Measurements from ENCODE around the gene MFAP4.

MFAP4 gene, protein sequence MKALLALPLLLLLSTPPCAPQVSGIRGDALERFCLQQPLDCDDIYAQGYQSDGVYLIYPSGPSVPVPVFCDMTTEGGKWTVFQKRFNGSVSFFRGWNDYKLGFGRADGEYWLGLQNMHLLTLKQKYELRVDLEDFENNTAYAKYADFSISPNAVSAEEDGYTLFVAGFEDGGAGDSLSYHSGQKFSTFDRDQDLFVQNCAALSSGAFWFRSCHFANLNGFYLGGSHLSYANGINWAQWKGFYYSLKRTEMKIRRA

DNA sequence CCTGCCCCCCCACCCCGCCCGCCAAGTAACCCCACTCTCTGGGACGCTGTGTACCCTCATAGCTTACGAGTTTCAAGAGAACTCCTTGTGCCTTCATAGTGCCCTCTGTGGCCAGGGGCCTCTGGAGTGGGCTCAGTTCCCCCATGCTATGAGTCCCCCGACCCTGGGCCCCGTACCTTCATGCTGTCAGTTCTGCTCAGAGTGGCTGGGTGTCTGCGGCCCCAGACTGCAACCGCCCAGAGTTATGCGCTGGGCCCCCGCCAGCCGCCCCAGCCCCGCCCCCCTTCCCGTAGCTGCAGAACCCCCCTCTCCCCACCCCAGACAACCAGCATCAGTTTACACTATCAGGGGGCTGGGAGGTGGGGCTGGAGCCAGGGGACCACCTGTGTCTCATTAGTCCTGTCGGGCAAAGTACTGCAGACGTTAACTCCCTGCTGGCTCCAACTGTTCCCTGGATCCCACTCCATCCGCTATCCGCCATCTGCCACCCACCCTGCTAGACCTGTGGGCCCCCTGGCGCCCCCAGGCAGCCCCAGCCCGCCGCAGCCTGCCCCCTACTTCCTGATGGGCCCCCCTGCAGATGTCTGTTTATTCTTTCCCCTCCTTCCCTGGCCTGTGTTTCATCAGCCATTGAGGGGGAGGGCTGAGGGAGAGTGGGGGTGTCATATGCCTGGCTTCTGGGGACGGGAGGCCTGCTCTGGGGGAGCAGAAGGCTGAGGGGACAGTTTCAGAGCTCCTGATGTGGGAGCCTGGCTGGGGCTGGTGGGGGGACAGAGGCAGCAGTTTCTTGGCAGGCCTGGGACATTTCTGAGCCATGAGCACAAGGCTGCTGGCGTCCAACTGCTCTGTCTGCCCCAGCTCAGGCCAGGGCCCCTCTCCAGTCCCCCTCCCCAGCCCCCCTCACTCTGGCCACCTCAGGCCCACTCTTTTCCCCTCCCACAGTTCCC, at the start of gene MFAP4:
MFAP4 (minus strand) TSS at position 217 of the 947 bp plus-strand sequence; CDS start at position 182, 35 bp downstream.
- no peak for DNase-seq (ENCODE audit: low read depth in 2 of 2, low spot score in 1 of 2)

DNA sequence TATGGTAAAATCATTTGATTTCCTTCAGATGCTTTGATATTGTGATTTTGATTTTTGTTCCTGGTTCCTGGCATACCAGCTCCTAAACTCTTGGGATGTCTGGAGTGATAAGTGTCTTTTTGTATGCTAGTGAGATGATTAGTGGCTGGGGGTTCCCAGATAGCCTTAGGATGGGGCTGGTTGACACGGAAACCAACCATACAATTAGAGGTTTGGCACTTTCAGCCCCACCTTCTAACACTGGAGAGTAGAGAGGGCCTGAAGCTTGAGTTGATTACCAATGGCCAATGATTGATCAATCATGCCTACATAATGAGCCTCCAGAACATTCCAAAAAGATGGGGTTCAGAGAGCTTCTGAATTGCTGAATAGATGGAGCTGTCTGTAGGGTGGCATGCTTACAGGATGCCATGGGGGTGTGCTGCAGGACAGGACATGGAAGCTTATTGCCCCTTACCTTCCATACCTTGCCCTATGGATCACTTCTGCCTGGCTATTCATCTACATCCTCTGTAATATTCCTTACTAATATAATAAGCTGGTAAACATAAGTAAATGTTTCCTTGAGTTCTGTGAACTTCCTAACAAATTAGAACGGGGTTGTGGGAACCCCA, 46.8 kb upstream of the MFAP4 start:
- no peak for DNase-seq (ENCODE audit: low read depth in 2 of 2, low spot score in 1 of 2)

DNA sequence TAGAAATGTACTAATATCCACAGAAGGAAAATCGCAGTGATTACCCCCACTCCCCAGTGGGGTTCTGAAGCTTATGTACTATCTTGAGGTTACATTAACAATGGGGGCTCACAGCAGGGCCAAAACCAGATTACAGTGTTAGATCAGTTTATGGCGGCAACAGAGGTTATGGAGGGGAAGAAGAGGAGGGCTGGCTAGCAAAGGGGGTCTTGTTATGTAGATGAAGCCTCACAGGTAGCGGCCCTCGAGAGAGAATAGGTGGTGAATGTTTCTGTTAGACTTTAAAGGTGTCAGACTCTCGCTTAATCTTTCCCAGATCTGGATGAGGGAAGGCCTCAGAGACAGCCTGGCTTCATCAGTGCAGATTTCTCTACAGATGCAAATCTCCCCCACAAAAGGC, 46.3 kb upstream of the MFAP4 start:
- DNase-seq (ENCODE audit: low read depth in 2 of 2, low spot score in 1 of 2) = no peak

DNA sequence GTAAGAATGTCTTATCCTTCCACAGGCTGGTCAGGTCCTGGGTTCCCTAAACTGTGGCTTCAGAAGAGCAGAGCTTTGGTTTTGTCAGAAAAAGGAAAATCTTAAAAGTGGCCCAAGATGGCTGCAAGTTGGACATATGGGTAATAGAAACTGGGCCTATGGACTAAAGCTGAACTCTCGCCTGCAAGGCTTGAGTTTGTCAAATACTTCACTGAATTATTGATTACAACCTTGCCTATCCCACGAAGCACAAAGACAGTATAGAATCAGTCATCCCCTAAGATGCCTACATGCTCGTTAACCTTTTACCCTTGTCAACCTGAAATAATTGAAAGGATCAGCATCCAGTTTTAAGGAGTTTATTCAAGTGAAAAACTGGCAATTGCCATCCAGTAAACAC, 44.7 kb upstream of the MFAP4 start:
- no peak for DNase-seq (ENCODE audit: low read depth in 2 of 2, low spot score in 1 of 2)

DNA sequence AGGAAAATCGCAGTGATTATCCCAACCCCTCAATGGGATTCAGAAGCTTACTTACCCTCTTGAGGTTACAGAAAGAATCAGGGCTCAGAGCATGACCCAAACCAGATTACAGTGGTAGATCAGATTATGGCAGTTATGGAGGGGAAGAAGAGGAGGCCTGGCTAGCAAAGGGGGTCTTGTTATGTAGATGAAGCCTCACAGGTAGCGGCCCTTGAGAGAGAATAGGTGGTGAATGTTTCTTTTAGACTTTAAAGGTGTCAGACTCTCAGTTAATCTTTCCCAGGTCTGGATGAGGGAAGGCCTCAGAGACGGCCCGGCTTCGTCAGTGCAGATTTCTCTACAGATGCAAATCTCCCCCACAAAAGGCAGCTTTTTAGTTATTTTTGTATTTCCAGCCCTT, 39.6 kb upstream of the MFAP4 start:
- DNase-seq (ENCODE audit: low read depth in 2 of 2, low spot score in 1 of 2) = no peak

DNA sequence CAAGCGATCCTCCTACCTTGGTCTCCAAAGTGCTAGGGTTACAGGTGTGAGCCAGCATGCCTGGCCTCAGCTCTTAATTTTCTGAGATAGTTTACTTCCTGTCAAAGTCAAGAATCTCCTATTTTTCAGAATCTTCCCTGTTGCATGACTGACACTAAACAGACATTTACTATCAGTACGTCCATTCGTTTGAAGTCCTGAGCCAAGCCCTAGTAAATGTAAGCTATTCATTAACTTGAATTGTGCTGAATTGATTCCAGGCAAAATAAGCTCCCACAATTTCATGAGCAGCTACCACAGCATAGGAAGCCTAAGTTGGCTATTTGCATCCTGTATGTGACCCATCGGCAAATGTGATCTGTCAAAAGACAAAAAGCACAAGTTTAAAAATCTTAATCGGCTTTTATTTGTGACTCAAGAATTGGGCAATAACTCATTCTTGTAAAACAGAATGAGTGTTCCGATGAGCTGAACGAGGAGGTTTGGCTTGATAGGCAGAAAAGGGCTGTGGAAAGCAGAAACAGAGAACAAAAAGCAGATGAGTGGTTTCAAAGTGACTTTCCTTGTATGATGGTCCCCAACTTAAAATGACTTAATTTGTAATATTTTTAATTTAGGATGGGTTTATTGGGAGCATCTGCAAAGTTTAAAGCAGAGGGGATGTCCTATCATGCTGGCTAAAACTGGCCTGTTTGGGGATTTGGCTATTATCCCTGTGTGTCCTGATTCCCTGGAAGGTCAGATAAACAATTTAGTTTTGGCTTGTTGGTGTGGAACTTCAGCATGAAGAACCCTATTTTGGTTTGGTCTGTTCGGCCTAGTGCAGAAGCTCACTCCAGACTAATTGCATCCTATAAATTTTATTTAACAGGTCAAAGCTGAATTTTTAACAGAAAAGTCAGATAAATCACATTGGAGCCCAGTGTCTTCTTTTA, 38.2 kb upstream of the MFAP4 start:
- no peak for DNase-seq (ENCODE audit: low read depth in 2 of 2, low spot score in 1 of 2)

DNA sequence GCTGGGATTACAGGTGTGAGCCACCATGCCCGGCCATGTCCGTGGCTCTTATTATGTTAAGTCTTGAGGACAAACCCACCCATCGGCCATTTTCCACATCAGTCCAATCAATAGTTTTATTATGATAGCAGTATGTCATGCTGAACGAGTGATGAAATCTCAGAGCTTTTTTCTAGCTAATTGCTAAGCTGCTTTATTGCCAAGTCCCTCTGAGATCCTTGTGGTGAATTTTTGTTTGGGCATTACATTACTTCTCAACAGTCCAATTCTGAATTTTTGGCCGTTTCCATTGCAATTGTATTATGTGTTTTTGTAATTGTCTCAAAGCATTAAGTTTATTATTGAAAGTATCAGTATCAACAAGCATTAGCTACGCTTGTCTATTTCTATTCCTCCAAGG, 34.9 kb upstream of the MFAP4 start:
- DNase-seq (ENCODE audit: low read depth in 2 of 2, low spot score in 1 of 2) = no peak

DNA sequence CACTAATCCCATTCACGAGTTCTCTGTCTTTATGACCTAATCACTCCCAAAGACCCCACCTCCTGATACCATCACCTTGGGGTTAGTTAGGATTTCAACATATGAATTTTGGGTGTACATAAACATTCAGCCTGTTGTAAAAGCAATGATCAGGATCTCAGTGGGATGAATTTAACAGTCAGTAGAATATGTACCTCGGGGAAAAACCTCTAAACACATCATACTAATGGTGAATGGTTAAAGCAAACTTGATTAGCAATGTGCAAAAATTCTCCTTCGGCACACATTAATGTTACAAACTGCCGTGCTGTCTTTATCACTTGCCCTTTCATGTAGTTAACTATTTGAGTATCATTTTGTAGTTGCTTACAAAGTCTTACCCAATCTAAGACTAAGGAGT, 34.2 kb upstream of the MFAP4 start:
- DNase-seq (ENCODE audit: low read depth in 2 of 2, low spot score in 1 of 2) = no peak

DNA sequence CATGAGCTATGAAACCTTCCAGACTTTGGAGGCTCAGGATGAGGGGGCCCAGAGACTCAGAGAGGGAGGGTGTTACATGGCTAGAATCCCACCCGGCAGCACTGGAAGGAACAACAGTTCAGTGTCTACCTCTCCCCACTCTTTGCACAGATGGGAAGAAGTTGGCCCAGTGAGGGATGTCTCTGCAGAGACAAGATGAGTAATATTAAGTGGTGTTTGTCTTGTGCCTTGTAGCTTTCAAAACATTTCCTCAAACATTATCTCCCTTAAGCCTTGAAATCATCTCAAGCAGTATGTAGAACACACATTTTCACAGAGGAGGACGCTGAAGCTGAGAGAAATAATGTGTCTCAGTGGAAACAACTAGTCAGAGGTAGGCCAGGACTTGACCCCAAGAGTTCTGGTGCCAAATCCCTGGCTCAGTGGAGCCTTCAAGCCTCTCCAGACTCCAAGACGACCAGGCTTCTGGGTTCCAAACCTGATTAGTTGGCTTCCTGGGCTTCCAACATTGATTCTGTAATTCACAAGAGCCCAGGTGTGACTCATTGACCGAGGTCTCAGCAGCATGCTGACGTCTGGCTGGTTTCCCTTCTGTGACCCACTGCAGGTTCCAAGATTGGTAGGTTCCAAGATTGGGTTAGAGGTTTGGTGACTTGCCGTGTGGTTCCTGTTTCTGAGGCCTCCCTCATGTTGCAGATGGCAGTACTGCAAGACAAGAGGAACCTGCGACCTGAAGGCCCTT, 31.4 kb upstream of the MFAP4 start:
- no peak for DNase-seq (ENCODE audit: low read depth in 2 of 2, low spot score in 1 of 2)

DNA sequence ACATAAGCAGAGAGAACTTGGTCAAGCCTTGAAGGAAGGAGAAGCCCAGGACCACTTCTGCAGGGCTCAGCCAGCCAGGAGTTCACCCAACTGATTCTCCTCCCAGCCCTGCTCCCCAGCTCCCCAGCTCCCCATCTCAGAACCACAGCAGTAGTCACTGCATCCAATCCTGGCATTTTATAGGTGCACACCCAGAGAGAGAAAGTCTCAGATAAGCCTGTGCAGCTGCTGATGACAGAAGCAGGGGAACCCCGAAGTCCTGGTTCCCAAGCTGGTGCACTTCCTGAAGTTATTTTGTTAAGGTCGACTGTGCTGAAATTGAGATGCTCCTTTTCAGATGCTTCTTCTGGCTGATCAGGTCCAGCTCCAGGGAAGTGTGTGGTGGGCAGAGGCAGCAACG, 30.6 kb upstream of the MFAP4 start:
- no peak for DNase-seq (ENCODE audit: low read depth in 2 of 2, low spot score in 1 of 2)

DNA sequence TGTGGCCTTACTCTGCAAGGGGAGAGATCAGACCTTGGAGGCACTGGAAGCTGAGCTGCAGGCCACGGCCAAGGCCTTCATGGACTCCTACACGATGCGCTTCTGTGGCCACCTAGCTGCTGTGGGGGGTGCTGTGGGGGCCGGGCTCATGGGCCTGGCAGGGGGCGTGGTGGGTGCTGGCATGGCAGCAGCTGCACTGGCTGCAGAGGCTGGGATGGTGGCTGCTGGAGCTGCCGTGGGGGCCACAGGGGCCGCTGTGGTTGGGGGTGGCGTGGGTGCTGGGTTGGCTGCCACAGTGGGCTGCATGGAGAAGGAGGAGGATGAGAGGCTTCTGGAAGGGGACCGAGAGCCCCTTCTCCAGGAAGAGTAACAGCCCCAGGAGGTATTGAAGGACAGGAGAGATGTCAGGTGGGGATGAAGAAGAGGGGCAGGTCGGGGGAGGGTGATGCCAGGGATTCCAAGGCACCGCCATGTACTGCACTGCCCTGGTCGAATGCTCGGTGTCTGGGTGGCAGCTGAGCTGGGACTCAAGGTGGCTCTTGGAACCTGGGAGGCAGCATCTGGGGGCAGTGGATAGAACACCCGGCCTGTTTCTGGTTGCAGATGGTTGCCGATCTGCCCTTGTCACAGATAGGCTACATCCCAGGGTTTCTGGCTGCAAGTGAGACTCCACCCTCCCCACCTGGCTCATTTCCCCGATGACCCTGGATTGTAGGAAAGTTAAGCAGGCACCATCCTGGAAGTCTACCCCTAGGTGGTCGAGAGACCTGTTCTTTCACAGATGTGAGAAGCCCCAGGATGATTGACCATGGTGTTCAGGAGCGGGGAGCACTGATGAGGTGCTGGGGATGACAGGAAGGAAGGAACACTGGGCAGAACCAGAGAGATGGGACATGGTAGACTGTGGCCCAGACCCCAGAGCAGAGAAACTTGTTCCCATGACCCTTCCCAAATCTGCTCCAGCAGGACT, 29.1 kb upstream of the MFAP4 start:
- DNase-seq (ENCODE audit: low read depth in 2 of 2, low spot score in 1 of 2) = no peak

DNA sequence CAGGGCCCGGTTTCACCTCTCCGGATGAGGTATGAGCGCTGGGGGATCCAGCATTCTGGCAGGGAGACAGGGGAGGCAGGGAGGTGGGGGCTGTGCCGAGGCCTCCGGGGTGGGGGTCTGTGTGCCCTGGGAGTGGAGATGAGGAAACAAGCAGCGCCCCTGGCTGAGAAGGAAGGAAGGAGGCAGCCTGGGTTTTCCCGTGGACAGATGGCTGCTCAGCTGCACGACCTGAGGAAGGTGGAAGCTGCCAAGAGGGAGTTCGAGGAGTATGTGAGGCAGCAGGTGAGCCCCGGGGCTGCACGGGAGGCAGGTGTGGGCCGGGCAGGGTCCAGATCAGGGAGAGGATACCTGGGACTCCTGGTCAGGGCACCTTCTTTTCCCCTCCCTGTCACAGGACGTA, 28.3 kb upstream of the MFAP4 start:
- no peak for DNase-seq (ENCODE audit: low read depth in 2 of 2, low spot score in 1 of 2)

DNA sequence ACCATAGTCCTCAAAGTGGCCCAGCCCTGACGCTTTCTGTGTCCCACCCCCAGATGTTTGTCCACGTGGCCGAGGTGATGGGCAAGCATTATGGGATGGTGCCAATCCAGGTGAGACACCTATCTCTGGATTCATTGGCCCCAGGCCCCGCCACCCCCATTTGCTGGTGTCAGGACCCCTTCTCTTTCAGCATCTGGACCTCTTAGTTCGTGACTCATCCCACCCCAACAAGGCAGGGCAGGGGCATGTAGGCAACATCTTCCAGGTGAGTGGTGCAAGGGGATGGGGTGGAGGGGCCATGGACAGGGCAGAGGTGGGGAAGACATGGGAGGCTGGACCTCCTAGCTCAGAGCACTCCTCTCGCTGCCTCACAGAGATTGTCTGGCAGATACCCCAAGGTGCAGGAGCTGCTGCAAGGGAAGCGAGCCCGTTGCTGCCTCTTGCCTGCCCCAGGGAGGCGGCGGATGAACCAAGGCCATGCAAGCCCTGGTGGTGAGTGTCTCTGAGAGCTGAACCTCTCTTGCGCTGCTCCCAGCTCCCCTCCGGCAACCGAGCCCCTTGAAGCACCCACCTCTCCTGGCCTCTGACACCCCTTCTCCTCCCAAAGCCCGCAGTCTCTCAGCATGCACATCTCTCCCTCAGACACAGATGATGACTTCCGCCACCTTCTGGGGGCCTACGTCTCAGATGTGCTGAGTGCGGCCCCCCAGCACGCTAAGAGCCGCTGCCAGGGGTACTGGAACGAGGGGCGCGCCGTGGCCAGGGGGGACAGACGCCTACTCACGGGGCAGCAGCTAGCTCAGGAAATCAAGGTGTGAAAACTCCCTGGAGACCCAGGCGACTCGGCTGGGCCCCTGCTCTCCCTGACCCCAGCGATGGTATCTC, 27.6 kb upstream of the MFAP4 start:
- no peak for DNase-seq (ENCODE audit: low read depth in 2 of 2, low spot score in 1 of 2)

DNA sequence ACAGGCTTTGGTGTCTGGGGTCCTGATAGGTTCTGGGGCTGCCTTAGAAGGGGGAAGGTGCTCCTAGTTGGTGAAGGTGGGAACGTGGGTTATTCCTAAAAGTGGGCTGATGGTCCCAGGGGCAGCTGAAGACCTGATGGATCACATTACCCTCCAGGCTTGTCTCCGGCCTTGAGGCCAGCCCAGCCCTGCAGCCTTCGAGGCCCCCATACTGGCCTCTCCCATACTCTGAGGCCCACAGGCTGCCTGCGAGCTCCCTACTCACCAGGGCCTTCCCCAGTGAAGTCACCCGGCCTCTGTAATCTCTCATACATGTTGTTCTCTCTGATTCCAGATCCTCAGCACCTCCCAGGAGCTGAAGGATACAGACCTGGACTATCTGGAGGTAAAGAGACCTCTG, 26.8 kb upstream of the MFAP4 start:
- no peak for DNase-seq (ENCODE audit: low read depth in 2 of 2, low spot score in 1 of 2)

DNA sequence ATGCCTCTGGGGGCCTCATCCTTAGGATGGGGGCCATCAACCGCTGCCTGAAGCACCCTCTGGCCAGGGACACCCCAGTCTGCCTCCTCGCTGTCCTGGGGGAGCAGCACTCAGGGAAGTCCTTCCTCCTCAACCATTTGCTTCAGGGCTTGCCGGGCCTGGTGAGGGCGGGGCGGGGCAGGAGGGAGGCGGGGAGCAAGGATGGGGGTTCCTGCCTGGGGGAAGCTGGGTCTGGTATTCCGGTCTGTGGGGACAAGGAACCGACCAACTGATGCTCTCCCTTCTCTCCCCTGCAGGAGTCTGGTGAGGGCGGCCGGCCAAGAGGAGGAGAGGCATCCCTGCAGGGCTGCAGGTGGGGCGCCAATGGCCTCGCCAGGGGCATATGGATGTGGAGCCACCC, 26.0 kb upstream of the MFAP4 start:
- no peak for DNase-seq (ENCODE audit: low read depth in 2 of 2, low spot score in 1 of 2)

DNA sequence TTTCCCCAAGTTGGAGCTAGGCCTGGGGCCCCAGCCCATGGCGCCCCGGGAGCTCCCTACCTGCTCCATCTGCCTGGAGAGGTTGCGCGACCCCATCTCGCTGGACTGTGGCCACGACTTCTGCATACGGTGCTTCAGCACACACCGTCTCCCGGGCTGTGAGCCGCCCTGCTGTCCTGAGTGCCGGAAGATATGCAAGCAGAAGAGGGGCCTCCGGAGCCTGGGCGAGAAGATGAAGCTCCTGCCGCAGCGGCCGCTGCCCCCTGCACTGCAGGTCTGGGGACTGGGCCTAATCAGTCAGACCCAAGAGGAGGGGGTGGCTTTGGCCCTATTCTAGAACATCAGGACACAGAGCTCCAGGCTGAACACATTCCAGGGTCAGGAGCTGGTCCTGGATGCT, 25.5 kb upstream of the MFAP4 start:
- DNase-seq (ENCODE audit: low read depth in 2 of 2, low spot score in 1 of 2) = no peak

DNA sequence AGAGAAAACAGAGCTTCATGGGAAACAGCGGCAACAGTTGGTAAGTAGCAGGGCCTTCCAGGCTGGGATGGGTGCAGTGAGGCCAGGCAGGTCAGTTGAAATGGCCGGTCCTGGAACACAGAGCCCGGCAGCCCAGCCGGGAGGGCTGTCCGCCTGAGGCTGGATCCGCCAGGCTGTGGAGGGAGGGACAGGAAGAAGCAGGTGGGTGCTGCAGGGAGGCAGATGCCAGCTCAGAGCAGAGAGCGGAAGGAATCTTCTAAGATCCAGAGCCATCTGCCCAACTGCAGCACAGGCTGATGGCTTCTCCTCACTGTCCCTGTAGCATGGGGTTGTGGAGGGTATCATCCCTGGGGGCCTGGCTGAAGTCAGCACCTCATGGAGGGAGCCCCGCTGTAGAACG, 24.6 kb upstream of the MFAP4 start:
- DNase-seq (ENCODE audit: low read depth in 2 of 2, low spot score in 1 of 2) = no peak

Data from stimulated activated CD8-positive, alpha-beta memory T cell treated with anti-CD3 and anti-CD28 coated beads, Interleukin-4, amount 100 ng/mL, for 4 hours (primary cell).